Stimulated activated CD4-positive, alpha-beta T cell treated with anti-CD3 and anti-CD28 coated beads, Interleukin-1b, Interleukin-23, amount 100 ng/mL, for 4 hours (primary cell): ENCODE data around the gene KCNAB1.

ENCODE experiments used
- DNase-seq, 2 donors: peaks; one replicate each; pipeline ENCODE4 v3.0.0-alpha.2; 2020; ENCODE audit warnings: low read depth in 2 of 2

KCNAB1 gene

GRCh38 chr3:156316076-156316475 lies 195.7 kb downstream of the KCNAB1 start:
- no peak for DNase-seq

DNA sequence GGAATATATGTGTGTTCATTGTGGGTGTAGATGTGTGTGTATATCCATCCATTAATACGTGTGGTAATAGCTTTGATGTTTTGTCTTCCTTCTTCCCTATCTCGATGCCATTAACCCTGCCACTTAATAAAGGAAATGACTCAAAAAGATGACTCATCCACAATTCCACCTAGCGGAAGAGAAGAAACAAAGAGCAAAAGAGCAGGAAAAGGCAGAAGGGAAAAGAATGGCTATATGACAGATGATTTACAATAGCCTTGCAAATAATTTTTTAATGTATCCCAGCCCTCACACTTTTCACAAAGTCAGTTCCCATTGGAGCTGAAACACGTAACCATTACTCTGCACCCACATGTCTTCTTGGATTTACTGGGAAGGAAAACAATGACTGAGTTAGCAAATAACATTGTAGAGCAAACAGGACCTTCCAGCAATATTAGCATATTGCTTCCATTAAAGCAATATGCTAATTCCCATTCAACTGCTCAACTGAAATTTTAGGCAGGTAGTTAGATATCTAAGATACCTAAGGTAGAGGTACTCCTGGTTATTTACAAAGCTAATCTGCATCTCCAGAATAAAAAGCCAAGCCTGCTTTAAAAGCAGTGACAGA lies 197.2 kb downstream of the KCNAB1 start:
- DNase-seq = no peak

GRCh38 chr3:156321945-156322344 lies 201.6 kb downstream of the KCNAB1 start:
- no peak for DNase-seq

DNA sequence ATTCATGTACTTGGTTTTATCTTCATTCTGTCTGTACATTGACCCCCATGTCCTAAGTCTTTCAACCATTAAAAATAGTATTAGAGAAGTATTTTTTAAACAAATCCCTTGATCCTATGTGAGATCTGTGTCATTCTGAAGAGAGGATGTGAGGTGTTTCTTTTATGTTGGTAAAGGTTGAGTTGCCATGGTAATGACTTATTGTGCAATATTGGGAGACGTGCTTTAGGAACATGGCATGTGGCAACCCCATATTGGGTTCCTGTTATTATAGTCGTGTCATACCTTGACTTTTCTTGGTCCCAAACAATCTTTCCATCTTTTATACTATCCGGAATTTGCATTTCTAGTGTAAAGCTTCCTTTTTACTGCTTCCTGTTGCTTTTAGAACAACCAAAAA lies 203.1 kb downstream of the KCNAB1 start:
- no peak for DNase-seq

DNA sequence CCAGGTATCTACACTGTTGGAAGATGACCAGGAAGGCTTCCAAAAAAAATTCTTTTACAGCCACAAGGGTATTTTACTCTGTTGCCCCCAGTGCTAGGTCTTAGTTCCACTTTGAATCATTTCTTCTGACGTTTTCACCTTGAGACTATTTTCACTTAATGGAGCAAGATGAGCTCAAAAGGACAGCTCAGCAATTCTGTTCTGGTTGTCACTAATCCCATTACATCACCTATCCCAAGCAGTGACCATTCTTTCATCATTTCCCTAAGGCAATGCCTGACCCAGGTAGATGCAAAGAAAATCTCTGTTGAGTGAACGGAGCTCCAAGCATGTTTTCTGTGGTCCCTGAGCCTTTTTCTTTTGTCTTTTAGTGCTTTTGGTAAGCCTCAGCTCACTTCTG lies 210.0 kb downstream of the KCNAB1 start:
- DNase-seq = no peak

DNA sequence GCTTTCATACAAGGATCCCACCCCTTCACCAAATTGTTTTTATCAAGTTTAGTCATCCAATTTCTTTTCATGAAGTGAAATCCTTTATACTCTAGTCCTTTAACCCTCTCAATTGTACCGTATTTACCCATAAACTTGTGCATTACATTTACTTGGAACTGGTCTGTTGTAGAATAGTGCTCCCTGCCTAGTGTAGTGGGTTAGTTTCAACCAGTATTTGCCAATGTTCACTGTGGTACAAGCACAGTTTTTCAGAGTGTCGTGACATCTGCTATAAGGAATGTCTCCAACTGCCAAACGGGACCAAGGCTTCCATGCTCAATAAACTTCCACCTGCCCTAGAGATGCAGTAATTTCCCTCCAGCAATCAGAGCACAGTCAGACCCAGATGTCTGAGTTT lies 211.9 kb downstream of the KCNAB1 start:
- DNase-seq = no peak

DNA sequence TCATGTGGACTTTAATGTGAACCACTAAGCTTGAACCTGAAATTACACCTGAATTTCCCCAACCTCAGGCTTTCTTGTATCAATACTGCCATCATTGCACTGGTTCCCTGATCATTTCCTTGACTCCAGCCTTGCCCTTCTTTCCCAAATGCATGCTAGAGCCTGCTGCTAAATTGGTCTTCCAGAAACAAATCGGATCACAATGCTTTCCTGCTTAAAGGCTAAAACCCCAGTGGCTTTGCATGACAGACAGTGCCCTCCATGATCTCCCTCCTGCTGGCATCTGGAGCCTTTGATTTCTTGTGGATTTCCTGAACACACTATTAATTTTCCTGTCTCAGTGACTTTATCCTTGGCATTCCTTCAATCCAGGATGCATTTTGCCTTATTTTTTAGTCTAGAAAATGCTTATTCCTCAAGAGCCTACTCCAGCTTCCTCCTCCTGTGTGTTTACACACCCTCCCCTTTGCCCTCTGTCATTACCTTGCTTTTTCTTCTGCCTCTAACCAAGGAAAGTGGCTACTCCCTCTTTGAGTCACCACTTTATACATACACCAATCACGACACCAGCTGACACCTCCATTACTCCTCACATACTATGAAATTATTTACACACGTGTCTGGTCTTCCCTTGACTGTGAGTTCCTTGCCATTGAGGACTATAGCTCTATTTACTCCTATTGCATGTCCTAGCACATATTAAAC lies 214.6 kb downstream of the KCNAB1 start:
- no peak for DNase-seq

DNA sequence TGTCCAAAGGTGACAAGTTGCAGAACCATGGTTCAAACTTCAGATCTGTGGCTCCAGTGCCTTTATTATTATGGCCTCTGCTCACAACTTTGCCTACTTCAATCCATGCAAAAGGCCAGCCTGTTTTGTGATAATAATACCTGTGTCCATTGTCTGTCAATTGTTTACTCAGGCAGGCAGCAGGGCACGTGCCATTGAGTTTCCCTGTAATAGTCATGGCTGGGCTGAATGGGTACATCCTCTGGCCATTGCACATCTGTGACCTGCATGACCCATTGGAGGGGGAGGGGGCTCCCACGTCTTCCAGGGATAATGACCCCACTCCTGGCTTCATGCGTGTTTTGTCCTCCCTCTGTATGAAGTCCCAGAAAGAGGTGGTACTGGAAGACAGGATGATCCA lies 219.1 kb downstream of the KCNAB1 start:
- DNase-seq = no peak

- DNase-seq = no peak
Measured at GRCh38 chr3:156341332-156341731, 221.0 kb downstream of the KCNAB1 start.

DNA sequence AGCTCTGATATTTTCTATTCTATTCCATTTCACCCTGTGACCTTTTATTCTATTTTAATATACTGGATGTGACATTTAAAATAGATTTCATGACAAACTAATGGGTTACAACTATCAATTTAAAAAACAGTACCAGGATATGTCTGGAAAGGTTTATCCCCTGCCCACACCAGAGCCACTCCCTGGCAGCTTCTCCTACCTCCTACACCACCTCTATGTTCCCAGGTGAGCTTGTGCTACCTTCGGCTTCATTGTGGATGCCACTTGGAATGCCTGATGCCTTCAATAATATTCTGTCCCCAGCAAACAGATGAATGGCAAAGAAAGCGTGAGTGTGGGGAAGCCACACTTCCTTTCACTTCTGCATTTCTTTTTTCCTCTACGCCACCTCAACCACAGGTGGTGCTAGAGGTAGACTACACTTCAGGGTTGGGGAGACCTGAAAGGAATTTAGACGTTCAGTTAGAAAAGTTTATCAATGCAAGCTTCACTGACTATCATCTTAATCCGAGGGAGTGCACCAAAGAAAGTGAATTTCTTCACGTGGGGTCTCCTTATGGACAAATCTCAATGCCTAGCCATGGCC lies 221.5 kb downstream of the KCNAB1 start:
- DNase-seq = no peak

DNA sequence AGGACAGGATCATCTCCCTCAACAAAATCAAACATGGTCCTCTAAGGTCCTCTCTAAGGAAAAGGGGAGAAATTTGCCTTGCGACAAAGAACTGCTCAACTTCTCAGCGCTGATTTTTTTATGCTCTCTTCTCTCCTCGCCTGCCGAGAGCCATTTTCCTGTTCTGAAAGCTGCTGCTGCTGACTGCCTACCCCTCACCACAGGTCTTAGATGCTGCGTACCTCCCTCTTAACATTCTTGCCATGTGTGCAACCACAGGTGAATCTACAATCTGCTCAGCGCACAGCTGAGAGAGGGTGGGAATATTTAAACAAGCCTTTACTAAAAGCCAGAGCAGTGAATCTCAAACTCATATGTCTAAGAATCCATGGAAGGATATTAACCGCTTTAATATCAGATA lies 223.8 kb downstream of the KCNAB1 start:
- no peak for DNase-seq

GRCh38 chr3:156349111-156349510 lies 228.7 kb downstream of the KCNAB1 start:
- no peak for DNase-seq

GRCh38 chr3:156349978-156350377 lies 229.6 kb downstream of the KCNAB1 start:
- no peak for DNase-seq

DNA sequence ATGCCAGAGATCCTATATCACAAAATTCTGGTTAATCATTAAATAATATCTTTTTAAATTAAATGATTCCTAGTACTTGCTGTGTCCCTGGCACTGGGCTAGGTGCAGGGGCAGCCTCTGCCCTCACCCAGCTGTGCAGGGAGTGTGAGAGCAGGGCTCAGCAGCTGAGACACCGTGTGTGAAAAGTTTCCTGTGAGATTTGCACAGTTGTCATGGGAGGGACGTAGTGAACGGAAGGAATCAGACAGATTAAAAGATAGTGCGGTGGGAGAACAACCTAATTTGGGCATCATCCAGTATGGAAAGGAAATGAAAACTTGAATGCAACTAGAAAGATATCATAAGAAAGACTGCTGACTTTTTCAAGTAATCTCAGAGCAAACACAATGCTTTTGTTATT lies 230.4 kb downstream of the KCNAB1 start:
- no peak for DNase-seq

DNA sequence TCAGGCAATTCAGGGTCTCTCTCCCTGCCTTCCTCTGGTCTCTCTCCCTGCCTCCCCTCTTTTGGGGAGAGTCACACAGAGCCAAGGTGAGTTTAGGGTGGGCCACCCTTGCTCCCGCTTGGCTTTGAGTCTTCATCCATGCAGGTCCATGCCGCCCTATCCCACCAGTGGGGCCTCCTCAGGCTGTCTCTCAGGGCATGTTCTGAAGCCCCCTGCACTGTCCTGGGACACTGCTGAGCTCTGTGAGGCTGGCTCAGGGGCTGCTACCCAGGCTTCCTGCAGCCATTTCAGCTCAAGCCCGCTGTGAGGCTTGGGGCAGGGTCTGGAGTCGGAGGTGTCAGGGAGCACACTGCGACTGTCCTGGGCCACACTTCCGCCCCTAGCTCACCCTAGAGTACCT lies 231.4 kb downstream of the KCNAB1 start:
- no peak for DNase-seq

DNA sequence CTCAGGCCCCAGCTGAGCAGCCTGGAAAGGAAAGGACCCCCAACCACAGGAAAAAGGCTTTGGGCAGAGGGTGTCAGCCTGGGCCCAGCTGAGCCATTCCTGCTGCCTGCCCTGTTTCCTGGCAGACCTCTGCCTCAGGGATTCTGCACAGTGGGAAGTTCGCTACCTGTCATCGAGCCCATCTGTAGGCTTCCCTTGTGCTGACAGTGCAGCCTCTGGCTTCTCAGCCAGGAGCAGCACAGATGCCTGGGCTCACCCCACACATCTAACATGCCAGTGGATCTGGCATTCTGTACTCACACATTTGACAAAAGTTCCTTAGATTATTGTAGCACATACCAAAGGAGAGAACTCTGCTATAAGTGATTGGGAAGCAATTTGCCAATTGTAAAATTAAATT lies 232.3 kb downstream of the KCNAB1 start:
- DNase-seq = no peak

GRCh38 chr3:156353563-156353962 lies 233.2 kb downstream of the KCNAB1 start:
- no peak for DNase-seq

DNA sequence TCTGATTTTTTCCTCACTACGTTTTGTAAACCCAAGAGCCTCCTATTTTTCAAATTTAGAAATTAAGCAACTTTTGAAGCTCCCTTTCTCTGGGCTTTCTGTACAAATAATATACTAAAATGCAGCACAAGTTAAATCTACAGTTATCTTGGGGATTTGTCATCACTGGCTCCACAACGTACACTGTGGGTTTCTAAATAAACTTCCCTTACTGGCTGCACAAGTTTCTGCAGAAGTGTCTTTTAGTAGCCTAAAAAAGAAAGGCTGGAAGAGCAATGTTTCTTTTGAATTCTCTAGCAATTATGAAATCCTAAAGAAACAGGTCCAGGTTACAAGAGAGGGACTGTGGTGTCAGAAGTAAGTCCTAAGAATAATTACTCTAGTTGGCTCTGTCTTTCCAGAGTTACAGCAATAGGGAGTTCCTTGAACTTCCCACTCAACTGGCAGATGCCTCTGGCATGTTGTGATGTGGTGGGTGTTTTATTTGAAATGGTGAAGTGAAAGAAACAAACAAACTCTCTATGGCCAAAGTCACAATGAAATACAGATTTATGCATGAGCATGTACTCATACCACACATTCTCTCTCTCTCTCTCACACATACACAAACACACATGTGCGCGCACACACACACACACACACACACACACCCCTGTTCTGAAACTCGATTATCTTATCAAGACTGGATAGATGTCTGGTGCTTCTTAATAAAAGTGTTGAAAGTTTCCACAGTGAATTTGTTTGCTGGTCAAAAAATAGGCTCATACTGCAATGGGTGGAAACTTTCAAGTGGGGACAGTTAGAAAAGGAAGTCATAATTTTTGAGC lies 236.4 kb downstream of the KCNAB1 start:
- no peak for DNase-seq

- no peak for DNase-seq
Measured at GRCh38 chr3:156358232-156358631, 237.9 kb downstream of the KCNAB1 start.

GRCh38 chr3:156359368-156359767 lies 239.0 kb downstream of the KCNAB1 start:
- no peak for DNase-seq

DNA sequence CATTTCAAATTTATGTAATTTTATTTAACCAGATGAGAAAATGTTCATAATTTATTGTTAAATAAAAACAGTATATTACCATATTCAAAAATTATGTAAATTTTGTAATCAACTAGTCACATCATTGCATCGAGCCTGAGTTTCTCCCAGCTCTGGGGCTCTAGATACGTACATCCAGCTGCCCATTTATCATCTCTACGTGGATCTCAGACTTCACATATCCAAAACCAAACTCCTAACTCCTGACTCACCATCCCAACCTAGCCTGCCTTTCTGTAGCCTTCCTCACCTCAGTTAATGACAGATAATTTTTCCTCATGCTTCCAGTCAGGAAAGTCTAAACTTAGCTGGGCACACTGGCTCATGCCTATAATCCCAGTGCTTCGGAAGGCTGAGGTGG lies 239.7 kb downstream of the KCNAB1 start:
- no peak for DNase-seq

DNA sequence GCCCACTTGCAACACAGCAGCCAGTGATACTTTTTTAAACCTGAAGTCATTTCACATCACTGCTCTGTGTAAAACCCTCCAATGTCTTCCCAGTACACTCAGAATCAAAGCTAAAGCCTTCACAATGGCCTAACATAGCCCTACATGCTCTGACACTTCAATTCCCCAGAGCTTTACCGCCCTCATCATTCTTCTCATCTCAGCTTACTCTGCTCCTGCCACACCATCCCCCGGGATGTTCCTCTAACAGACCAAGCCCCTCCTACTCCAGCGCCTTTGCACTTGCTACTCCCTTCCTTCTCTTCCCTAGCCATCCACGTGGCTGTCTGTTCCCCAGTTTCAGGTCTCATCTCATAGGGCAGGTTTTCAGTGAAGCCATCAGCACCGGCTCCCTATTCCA lies 240.6 kb downstream of the KCNAB1 start:
- DNase-seq = no peak

DNA sequence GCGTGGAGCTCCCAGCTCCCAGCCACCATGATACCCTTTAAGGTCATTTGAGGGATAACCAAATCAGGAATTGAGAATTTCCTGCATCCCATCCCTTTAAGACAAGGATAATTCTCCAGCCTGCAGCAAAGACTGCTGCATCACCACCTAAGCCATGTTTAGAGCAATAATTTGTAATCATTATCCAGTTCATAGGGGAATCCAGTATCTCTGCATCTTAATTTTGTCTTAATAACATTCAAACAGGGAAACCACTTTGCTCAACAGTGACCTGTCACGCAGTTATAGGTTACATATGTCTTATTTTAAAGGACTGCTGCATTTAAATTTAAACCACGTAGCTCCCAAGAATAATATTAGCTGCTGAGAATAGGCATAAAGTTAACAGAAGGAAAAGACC lies 246.2 kb downstream of the KCNAB1 start:
- no peak for DNase-seq
